GM20000 (cell line): ENCODE data around the gene DCAF11.

Source experiments
- DNase-seq: peaks from one replicate; pipeline ENCODE4 v3.0.0; 2012; ENCODE audit warnings: low spot score
- CTCF ChIP-seq: IDR thresholded peaks from 2 replicates; pipeline ENCODE4 v1.5.1; 2012; ENCODE audit warnings: mild to moderate bottlenecking, control low read depth; ENCODE audit errors: extremely low read depth, missing control alignments

DCAF11 gene

GRCh38 chr14:24093901-24094840 is 20.4 kb upstream of the DCAF11 start, which contains the start of gene PCK2:
TSS of gene PCK2 (plus strand) at chr14:24094311. CDS start at chr14:24094406, 95 bp downstream.
- DNase-seq, result peak; percentile 91
- no peak for TF ChIP-seq CTCF

- DNase-seq, result no peak
- TF ChIP-seq CTCF, result no peak
These were observed 19.7 kb upstream of the DCAF11 start for GRCh38 chr14:24094841-24095270.

GRCh38 chr14:24095271-24096068 is 19.1 kb upstream of the DCAF11 start:
- no peak for TF ChIP-seq CTCF
- peak; percentile 96 for DNase-seq

GRCh38 chr14:24096545-24097181 is 17.9 kb upstream of the DCAF11 start:
- no peak for TF ChIP-seq CTCF
- no peak for DNase-seq

GRCh38 chr14:24098229-24098926 is 16.2 kb upstream of the DCAF11 start:
- DNase-seq, result no peak
- TF ChIP-seq CTCF, result no peak

GRCh38 chr14:24098927-24099813 is 15.4 kb upstream of the DCAF11 start:
- no peak for DNase-seq
- TF ChIP-seq CTCF, result no peak
